Brain microvascular endothelial cell (primary cell): ENCODE data around the gene NDUFAF4.

Experiments used
- DNase-seq: peaks from one replicate; pipeline ENCODE4 v3.0.0-alpha.2; 2020
- H3K27ac ChIP-seq: fragments of 250-450 bp; sonication (Bioruptor Pico); 2 replicates; pipeline ENCODE4 v1.5.1; 2020; ENCODE audit warnings: mild to moderate bottlenecking, moderate library complexity
- H3K27me3 ChIP-seq: fragments of 250-450 bp; sonication (Bioruptor Pico); replicated peaks from 2 replicates; pipeline ENCODE4 v1.5.1; 2020; ENCODE audit warnings: mild to moderate bottlenecking
- H3K36me3 ChIP-seq: fragments of 250-450 bp; sonication (Bioruptor Pico); replicated peaks from 2 replicates; pipeline ENCODE4 v1.5.1; 2020; ENCODE audit warnings: mild to moderate bottlenecking
- H3K4me3 ChIP-seq: 2 replicates; pipeline ENCODE4 v1.5.1; 2011; ENCODE audit warnings: low read depth, mild to moderate bottlenecking, control low read depth, low read length, moderate library complexity
- in situ Hi-C: cut with HindIII; loops from 2 replicates; pipeline ENCODE4 v1.10.0; 2017; ENCODE audit warnings: low sequenced_read_pairs, low pct_ligation_motif_present
- TF ChIP-seq, protein P1 (sequence below): IDR thresholded peaks from 2 replicates; pipeline ENCODE4 v1.5.1; 2011; ENCODE audit warnings: low read depth, mild to moderate bottlenecking, moderate library complexity, low read length, control low read depth, inconsistent platforms; ENCODE audit errors: missing control alignments

NDUFAF4 gene

DNA sequence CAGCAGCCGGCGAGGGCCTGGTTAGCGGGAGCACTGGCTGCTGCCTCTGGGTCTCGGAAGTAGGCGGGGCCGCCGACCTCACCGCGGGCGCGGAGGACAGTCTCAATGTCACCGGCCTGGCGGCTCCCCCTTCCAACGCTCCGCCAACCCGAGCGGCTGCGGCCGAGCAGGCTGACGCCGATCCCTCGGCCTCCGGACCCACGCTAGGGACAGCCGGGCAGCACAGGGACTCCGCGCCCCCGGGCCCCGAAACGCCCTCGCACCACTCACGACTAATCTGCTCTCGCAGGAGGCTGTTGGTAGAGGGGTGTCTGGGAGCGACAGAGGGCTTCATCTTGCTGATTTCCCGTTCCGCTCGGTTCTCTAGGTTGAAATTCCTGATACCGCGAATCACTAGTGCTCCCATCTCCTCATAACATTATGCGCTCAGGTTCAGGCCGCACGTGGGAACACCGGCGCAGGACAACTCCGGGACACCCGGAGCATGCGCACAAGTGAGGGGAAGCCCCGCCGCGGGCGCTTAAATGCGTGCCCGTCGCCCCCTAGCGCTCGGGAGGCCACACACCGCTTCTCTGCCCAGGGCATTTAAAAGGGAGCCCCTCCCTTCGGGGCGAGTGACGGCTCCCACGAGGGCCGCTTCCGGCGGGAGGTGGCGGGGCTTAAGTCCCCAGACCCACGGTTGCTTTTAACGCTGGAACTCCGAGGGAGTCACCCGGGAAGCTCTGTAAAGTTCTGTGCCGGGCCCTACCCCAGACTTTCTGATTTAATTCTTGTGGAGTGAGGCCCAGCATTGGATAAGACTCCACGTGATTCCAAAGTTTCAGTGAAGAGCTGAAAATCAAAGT is at the start of gene NDUFAF4:
TSS of gene NDUFAF4 (minus strand) at position 496 of the 845 bp plus-strand sequence. CDS start at position 406, 90 bp downstream.
- H3K36me3 ChIP-seq, result peaks cover 2% of the 10 kb centered on the region
- H3K4me3 ChIP-seq, result peak within 1 kb of the TSS; percentile 91
- H3K27me3 ChIP-seq, result no peaks in the 10 kb centered on the region
- in situ Hi-C loops, result no loop called here
- peak; percentile 92 for DNase-seq
- TF ChIP-seq, protein P1, sequence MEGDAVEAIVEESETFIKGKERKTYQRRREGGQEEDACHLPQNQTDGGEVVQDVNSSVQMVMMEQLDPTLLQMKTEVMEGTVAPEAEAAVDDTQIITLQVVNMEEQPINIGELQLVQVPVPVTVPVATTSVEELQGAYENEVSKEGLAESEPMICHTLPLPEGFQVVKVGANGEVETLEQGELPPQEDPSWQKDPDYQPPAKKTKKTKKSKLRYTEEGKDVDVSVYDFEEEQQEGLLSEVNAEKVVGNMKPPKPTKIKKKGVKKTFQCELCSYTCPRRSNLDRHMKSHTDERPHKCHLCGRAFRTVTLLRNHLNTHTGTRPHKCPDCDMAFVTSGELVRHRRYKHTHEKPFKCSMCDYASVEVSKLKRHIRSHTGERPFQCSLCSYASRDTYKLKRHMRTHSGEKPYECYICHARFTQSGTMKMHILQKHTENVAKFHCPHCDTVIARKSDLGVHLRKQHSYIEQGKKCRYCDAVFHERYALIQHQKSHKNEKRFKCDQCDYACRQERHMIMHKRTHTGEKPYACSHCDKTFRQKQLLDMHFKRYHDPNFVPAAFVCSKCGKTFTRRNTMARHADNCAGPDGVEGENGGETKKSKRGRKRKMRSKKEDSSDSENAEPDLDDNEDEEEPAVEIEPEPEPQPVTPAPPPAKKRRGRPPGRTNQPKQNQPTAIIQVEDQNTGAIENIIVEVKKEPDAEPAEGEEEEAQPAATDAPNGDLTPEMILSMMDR, result peak; percentile 94
- H3K27ac ChIP-seq, result peak within 1 kb of the TSS; percentile 78

GRCh38 chr6:96947055-96947454 is 49.4 kb upstream of the NDUFAF4 start:
- Histone ChIP-seq H3K4me3 (no peak overlapping the region), H3K36me3 (no peaks in the 10 kb centered on the region), H3K27me3 (no peaks in the 10 kb centered on the region), H3K27ac (no peak overlapping the region)
- in situ Hi-C loops, result no loop called here
- TF ChIP-seq, protein P1, result no peak
- DNase-seq, result no peak

GRCh38 chr6:96943555-96944215 is 46.0 kb upstream of the NDUFAF4 start:
- TF ChIP-seq, protein P1, result no peak
- Histone ChIP-seq H3K36me3 (no peaks in the 10 kb centered on the region), H3K27ac (no peak overlapping the region), H3K27me3 (no peaks in the 10 kb centered on the region), H3K4me3 (no peak overlapping the region)
- DNase-seq, result no peak
- in situ Hi-C loops, result no loop called here

- TF ChIP-seq, protein P1, result no peak
- no peak overlapping the region for H3K27ac ChIP-seq
- no peak overlapping the region for H3K4me3 ChIP-seq
- no peaks in the 10 kb centered on the region for H3K27me3 ChIP-seq
- no peaks in the 10 kb centered on the region for H3K36me3 ChIP-seq
- in situ Hi-C loops, result no loop called here
- DNase-seq, result no peak
Observed at GRCh38 chr6:96942676-96943075, 45.0 kb upstream of the NDUFAF4 start.

- TF ChIP-seq, protein P1, result no peak
- DNase-seq, result no peak
- H3K36me3 ChIP-seq, result no peaks in the 10 kb centered on the region
- H3K27ac ChIP-seq, result no peak overlapping the region
- H3K27me3 ChIP-seq, result no peaks in the 10 kb centered on the region
- H3K4me3 ChIP-seq, result no peak overlapping the region
- in situ Hi-C loops, result no loop called here
Observed at GRCh38 chr6:96940322-96940721, 42.6 kb upstream of the NDUFAF4 start.
